OCI-LY1 (cell line): ENCODE results near the gene RASD1.

Experiments
- H2AFZ ChIP-seq: fragments of 200-600 bp; sonication (generic), shearing (Covaris generic); 2 replicates; pipeline ENCODE4 v1.6.0; 2014; ENCODE audit warnings: antibody characterized with exemption, mild to moderate bottlenecking, low read length
- H3F3A ChIP-seq: fragments of 200-600 bp; sonication (generic), shearing (Covaris generic); 2 replicates; pipeline ENCODE4 v1.6.0; 2014; ENCODE audit warnings: mild to moderate bottlenecking, antibody characterized with exemption, low read length, moderate library complexity; ENCODE audit not compliant: insufficient read depth
- H3K27ac ChIP-seq: fragments of 200-600 bp; sonication (generic); 2 replicates; pipeline ENCODE4 v1.5.1; 2014; ENCODE audit warnings: low read length, mixed run types, mild to moderate bottlenecking, low read depth; ENCODE audit not compliant: poor library complexity, severe bottlenecking
- H3K27me3 ChIP-seq: fragments of 200-600 bp; sonication (generic); 2 replicates; pipeline ENCODE4 v1.6.0; 2014; ENCODE audit warnings: antibody characterized with exemption, mild to moderate bottlenecking, low read length, moderate library complexity; ENCODE audit not compliant: insufficient read depth
- H3K36me3 ChIP-seq: fragments of 200-600 bp; sonication (generic); 2 replicates; pipeline ENCODE4 v1.6.1; 2014; ENCODE audit warnings: mild to moderate bottlenecking, antibody characterized with exemption, low read length, moderate library complexity, mixed read lengths; ENCODE audit not compliant: insufficient read depth
- H3K4me1 ChIP-seq: fragments of 200-600 bp; sonication (generic); 2 replicates; pipeline ENCODE4 v1.5.1; 2014; ENCODE audit warnings: mild to moderate bottlenecking, low read length, moderate library complexity; ENCODE audit not compliant: insufficient read depth, severe bottlenecking
- H3K4me2 ChIP-seq: fragments of 200-600 bp; sonication (generic), shearing (Covaris generic); 2 replicates; pipeline ENCODE4 v1.6.1; 2014; ENCODE audit warnings: low read length
- H3K4me3 ChIP-seq: fragments of 200-600 bp; sonication (generic); 2 replicates; pipeline ENCODE4 v1.5.1; 2014; ENCODE audit warnings: low read length, low read depth, mild to moderate bottlenecking, mixed read lengths; ENCODE audit not compliant: poor library complexity, severe bottlenecking
- H3K79me2 ChIP-seq: fragments of 200-600 bp; shearing (Covaris generic); 2 replicates; pipeline ENCODE4 v1.6.1; 2016; ENCODE audit warnings: mixed run types, low read length, mixed read lengths; ENCODE audit not compliant: insufficient read depth
- H3K9ac ChIP-seq: fragments of 200-600 bp; sonication (generic), shearing (Covaris generic); 2 replicates; pipeline ENCODE4 v1.6.1; 2014; ENCODE audit warnings: mild to moderate bottlenecking, low read length, mixed read lengths
- H3K9me2 ChIP-seq: fragments of 200-600 bp; sonication (generic), shearing (Covaris generic); 2 replicates; pipeline ENCODE4 v1.6.1; 2014; ENCODE audit warnings: low read depth, mild to moderate bottlenecking, low read length, mixed read lengths
- H3K9me3 ChIP-seq: fragments of 200-600 bp; shearing (Covaris generic); 2 replicates; pipeline ENCODE4 v1.6.1; 2014; ENCODE audit warnings: low read length, mixed read lengths
- H4K20me1 ChIP-seq: fragments of 200-600 bp; sonication (generic), shearing (Covaris generic); 2 replicates; pipeline ENCODE4 v1.6.0; 2016; ENCODE audit warnings: mild to moderate bottlenecking, low read length; ENCODE audit not compliant: insufficient read depth
- CTCF ChIP-seq: fragments of 200-600 bp; sonication (generic), shearing (Covaris generic); IDR thresholded peaks from 2 replicates; pipeline ENCODE4 v1.5.1; 2017; ENCODE audit warnings: mild to moderate bottlenecking, antibody characterized with exemption, low read length, moderate library complexity, mixed read lengths
- EZH2 ChIP-seq: fragments of 200-600 bp; sonication (generic), shearing (Covaris generic); IDR thresholded peaks from 2 replicates; pipeline ENCODE4 v1.8.0; 2017; ENCODE audit warnings: borderline replicate concordance, mixed run types, mild to moderate bottlenecking, antibody characterized with exemption, low read length, moderate library complexity, mixed read lengths

The RASD1 gene

DNA sequence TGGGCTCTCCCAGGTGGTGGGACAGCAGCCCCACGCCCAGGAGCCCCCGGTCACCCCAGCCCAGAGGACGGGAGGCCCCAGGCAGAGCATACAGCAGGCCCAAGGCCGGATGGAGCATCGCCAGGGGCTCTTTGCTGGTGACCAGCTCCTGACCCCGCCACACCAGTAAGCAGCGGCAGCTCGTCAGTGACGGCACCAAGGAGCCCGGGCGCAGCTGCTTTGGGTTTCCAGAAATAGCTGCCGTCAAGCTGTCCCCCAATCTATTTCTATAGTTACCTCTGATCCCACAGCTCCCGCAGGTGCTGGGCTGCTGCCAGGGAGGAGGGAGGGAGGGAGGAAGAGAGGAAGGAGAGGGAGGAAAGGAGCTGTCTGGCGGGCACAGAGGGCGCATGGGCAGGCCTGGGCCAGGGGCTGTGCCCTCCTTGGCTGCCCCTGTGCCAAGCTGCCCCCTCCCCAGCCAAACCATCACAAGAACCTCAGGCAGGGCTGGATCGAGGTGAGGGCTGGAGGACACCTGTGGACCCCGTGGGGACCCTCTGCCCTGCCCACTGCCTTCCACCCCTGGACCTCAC lies 10.8 kb upstream of the RASD1 start:
- H3F3A ChIP-seq = no peaks in the 10 kb centered on the region
- no peaks in the 10 kb centered on the region for H3K4me1 ChIP-seq
- no peak overlapping the region for H3K9ac ChIP-seq
- no peak overlapping the region for H3K4me3 ChIP-seq
- H3K4me2 ChIP-seq = no peak overlapping the region
- H3K27me3 ChIP-seq = no peaks in the 10 kb centered on the region
- H3K79me2 ChIP-seq = no peaks in the 10 kb centered on the region
- H3K27ac ChIP-seq = no peak overlapping the region
- H4K20me1 ChIP-seq = no peaks in the 10 kb centered on the region
- no peak for TF ChIP-seq EZH2
- no peak for TF ChIP-seq CTCF
- H3K9me3 ChIP-seq = no peaks in the 10 kb centered on the region
- H2AFZ ChIP-seq = no peak overlapping the region
- no peaks in the 10 kb centered on the region for H3K9me2 ChIP-seq
- no peaks in the 10 kb centered on the region for H3K36me3 ChIP-seq

DNA sequence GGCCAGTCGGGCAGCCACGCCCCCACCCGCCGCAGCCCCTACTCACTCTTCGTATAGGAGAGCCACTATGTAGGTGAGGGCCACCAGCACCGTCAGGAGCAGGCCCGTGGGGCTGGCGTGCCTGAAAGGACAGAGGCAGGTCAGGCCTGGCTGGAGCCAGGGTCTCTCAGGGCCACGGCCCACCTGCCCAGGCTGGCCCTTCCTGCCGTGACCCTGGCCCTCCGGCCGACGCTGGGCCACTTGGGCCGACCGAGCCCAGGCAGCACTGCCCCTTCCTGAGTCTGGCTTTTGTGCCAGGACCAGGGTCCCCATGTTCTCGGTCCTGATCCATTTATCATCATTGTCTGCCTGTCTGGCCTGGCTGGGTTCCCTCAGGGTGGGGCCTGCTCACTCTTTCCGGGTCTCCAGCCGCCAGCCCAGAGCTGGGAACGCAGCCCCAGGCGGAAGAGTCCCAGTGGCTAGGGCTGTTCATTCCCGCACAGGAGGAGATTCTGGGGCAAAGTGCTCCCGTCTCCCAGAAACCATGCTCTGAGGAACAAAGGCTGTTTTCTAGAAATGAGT lies 10.1 kb upstream of the RASD1 start:
- Histone ChIP-seq H3F3A (no peaks in the 10 kb centered on the region), H3K4me1 (no peaks in the 10 kb centered on the region), H3K27ac (no peak overlapping the region), H3K9me3 (no peaks in the 10 kb centered on the region), H3K79me2 (no peaks in the 10 kb centered on the region), H2AFZ (no peak overlapping the region), H3K4me2 (no peak overlapping the region), H3K9ac (no peak overlapping the region), H3K4me3 (no peak overlapping the region), H3K27me3 (no peaks in the 10 kb centered on the region), H4K20me1 (no peaks in the 10 kb centered on the region), H3K36me3 (no peaks in the 10 kb centered on the region), H3K9me2 (no peaks in the 10 kb centered on the region)
- TF ChIP-seq CTCF = no peak
- no peak for TF ChIP-seq EZH2

DNA sequence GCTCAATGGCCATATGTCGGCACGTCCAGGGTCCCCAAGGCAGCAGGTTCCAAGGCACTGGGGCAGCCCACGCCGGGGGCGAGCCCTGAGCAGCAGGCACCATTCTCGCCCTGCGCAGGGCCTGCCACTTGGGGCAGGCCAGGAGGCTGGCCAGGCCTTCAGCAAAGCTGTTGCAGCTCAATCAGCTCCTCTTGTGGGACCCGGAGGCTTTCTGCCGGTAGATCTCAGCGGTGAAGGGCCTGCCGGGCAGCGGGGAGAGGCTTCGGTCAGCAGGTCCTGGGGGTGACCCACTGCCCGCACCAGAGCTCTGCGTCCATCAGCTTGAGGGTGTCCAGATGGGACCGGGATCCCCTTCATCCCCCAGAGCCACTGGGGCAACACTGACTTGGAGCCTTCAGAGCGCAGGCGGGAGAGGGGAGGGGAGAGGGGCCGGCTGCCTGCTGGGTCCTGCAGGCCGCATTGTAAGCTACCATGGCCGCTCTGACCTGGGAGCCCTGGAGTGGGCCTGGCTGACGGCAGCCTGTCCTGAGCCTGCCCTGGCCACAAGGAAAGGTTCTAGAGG lies 9.5 kb upstream of the RASD1 start:
- Histone ChIP-seq H3K9me3 (no peaks in the 10 kb centered on the region), H3K27ac (no peak overlapping the region), H4K20me1 (no peaks in the 10 kb centered on the region), H3K36me3 (no peaks in the 10 kb centered on the region), H3K4me3 (no peak overlapping the region), H3K79me2 (no peaks in the 10 kb centered on the region), H3F3A (no peaks in the 10 kb centered on the region), H3K9me2 (no peaks in the 10 kb centered on the region), H2AFZ (no peak overlapping the region), H3K27me3 (no peaks in the 10 kb centered on the region), H3K4me1 (no peaks in the 10 kb centered on the region), H3K9ac (no peak overlapping the region), H3K4me2 (no peak overlapping the region)
- TF ChIP-seq EZH2 = no peak
- no peak for TF ChIP-seq CTCF
